GM10248 (cell line): ENCODE measurements around the gene BBC3.

Source experiments
- CTCF ChIA-PET: fragments of 300-600 bp; sonication (Branson Sonifier 250); formaldehyde crosslinking; extraction: SDS; loops from one replicate; lab custom pipeline; 2021; ENCODE audit warnings: antibody characterized with exemption; lab: Yijun Ruan, JAX
- POLR2A ChIA-PET: fragments of 350-650 bp; sonication (Branson Sonifier 250); formaldehyde crosslinking; extraction: SDS; loops from one replicate; lab custom pipeline; 2020; ENCODE audit warnings: antibody characterized with exemption; lab: Yijun Ruan, JAX
- DNase-seq: peaks from one replicate; pipeline ENCODE4 v3.0.0; 2012; ENCODE audit errors: extremely low spot score
- TF ChIP-seq, protein P1 (sequence below): IDR thresholded peaks from 2 replicates; pipeline ENCODE4 v1.5.1; 2012; ENCODE audit warnings: mild to moderate bottlenecking, low read depth; ENCODE audit errors: extremely low read depth, missing control alignments, control extremely low read depth

BBC3 gene

DNA sequence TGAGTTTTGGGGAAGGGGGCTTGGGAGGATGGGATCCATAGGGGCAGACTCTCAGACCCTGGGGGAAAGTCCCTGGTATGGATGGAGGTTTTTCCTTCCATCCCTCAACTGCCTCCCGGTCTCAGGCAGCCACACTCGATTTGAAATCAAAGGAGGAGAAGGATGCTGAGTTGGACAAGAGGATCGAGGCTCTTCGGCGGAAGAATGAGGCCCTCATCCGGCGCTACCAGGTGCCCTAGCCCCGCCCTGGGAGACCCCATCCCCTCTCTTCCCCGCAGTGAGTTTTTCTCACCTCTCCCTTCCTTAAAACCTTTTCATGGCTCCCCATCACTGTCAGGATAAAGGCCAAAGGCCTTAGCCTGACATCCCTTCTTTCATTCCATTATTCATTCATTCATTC lies 27.4 kb upstream of the BBC3 start:
- no peak for DNase-seq
- POLR2A ChIA-PET, result no interaction called here
- CTCF ChIA-PET, result interaction anchor here (3.4 kb wide), 1 partner anchor 14 kb away, joined by 16 read pairs; no protein-coding TSS in a partner anchor
- TF ChIP-seq, protein P1, sequence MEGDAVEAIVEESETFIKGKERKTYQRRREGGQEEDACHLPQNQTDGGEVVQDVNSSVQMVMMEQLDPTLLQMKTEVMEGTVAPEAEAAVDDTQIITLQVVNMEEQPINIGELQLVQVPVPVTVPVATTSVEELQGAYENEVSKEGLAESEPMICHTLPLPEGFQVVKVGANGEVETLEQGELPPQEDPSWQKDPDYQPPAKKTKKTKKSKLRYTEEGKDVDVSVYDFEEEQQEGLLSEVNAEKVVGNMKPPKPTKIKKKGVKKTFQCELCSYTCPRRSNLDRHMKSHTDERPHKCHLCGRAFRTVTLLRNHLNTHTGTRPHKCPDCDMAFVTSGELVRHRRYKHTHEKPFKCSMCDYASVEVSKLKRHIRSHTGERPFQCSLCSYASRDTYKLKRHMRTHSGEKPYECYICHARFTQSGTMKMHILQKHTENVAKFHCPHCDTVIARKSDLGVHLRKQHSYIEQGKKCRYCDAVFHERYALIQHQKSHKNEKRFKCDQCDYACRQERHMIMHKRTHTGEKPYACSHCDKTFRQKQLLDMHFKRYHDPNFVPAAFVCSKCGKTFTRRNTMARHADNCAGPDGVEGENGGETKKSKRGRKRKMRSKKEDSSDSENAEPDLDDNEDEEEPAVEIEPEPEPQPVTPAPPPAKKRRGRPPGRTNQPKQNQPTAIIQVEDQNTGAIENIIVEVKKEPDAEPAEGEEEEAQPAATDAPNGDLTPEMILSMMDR, result no peak

GRCh38 chr19:47257411-47258169 lies 26.6 kb upstream of the BBC3 start:
- CTCF ChIA-PET, result interaction anchor here (1.4 to 5.6 kb wide), 4 partner anchors 12 to 134 kb away, joined by 3 to 103 read pairs (median 12); partner anchors contain the start of gene INAFM1
- no peak for DNase-seq
- POLR2A ChIA-PET, result interaction anchor here (1.4 to 2.2 kb wide), 3 partner anchors 17 to 31 kb away, joined by 4 to 30 read pairs (median 23); partner anchors contain the start of gene INAFM1
- TF ChIP-seq, protein P1, result no peak

- DNase-seq, result peak; percentile 99
- TF ChIP-seq, protein P1, result no peak
- POLR2A ChIA-PET, result interaction anchor here (0.6 to 2.2 kb wide), 16 partner anchors 11 to 1643 kb away, joined by 3 to 30 read pairs (median 4); partner anchors contain the start of genes INAFM1, SLC1A5 and ZC3H4
- CTCF ChIA-PET, result interaction anchor here (0.6 to 5.6 kb wide), 8 partner anchors 11 to 134 kb away, joined by 3 to 103 read pairs (median 4); partner anchors contain the start of genes DHX34 and INAFM1
These were observed 25.9 kb upstream of the BBC3 start for GRCh38 chr19:47256693-47257410.

DNA sequence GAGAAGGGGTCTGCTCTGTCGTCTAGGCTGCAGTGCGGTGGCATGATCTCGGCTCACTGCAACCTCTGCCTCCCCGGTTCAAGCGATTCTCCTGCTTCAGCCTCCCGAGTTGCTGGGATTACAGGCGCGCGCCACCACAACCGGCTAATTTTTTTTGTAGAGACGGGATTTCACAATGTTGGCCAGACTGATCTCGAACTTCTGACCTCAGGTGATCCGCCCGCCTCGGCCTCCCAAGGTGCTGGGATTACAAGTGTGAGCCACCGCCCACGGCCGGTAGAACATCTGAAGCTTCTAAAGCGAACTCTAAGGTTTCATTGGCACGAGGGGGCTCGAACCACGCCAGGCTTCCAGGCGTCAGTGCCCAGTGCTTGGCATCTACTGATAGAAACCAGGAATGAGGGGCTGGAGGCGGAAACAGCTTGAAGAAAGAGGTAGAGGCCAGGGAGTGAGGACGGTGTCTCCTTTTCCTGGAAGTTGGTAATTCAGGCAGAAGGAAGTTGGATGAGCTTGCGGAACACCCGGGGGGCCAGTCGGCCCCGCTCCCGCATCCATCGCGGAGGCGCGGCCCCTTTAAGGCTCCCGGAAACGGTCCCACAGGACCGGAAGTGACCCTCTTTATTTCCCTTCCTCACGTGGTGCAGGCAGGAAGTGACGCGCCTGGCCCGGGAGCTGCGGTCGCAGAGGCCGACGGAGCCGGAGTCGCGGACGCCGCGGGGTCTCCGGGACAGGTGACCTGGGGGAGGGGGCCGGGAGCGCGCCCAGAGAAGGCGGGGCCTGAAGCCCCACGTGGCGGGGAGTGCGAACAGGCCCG lies 25.1 kb upstream of the BBC3 start, which contains the start of gene CCDC9:
CCDC9 (plus strand) TSS at position 647 of the 814 bp plus-strand sequence. CDS start 1,876 bp downstream, outside the sequence.
- ChIA-PET CTCF (interaction anchor here (0.6 to 5.6 kb wide), 8 partner anchors 10 to 135 kb away, joined by 3 to 103 read pairs (median 4); partner anchors contain the start of genes DHX34 and INAFM1), POLR2A (interaction anchor here (0.6 to 2.2 kb wide), 15 partner anchors 10 to 1642 kb away, joined by 3 to 30 read pairs (median 4); partner anchors contain the start of genes INAFM1, SLC1A5 and ZC3H4)
- TF ChIP-seq, protein P1, result no peak
- peak; percentile 95 for DNase-seq

- no peak for DNase-seq
- ChIA-PET POLR2A (interaction anchor here (0.6 kb wide), 1 partner anchor 1407 kb away, joined by 3 read pairs; no protein-coding TSS in a partner anchor), CTCF (interaction anchor here (1.3 to 12.0 kb wide), 4 partner anchors 8 to 105 kb away, joined by 3 to 444 read pairs (median 54); no protein-coding TSS in a partner anchor)
- TF ChIP-seq, protein P1, result no peak
These were observed 23.0 kb upstream of the BBC3 start for GRCh38 chr19:47253970-47254369.
